DOHH2 (cell line): ENCODE results near the gene RPTOR.

ENCODE experiments used
- H3F3A ChIP-seq: fragments of 200-600 bp; sonication (generic), shearing (Covaris generic); 2 replicates; pipeline ENCODE4 v1.6.0; 2016; ENCODE audit warnings: antibody characterized with exemption, mild to moderate bottlenecking; ENCODE audit not compliant: control insufficient read depth, insufficient read depth
- H3K27ac ChIP-seq: fragments of 200-600 bp; sonication (generic); 2 replicates; pipeline ENCODE4 v1.5.1; 2014; ENCODE audit warnings: low read depth, mild to moderate bottlenecking, low read length, moderate library complexity
- H3K27me3 ChIP-seq: fragments of 200-600 bp; sonication (generic); 2 replicates; pipeline ENCODE4 v1.6.1; 2014; ENCODE audit warnings: mild to moderate bottlenecking, low read length, mixed read lengths; ENCODE audit not compliant: control insufficient read depth
- H3K36me3 ChIP-seq: fragments of 200-600 bp; sonication (generic); 2 replicates; pipeline ENCODE4 v1.6.1; 2014; ENCODE audit warnings: mild to moderate bottlenecking, low read length, moderate library complexity, mixed read lengths; ENCODE audit not compliant: control insufficient read depth
- H3K4me1 ChIP-seq: fragments of 200-600 bp; sonication (generic); 2 replicates; pipeline ENCODE4 v1.6.1; 2014; ENCODE audit warnings: mild to moderate bottlenecking, low read length, mixed read lengths; ENCODE audit not compliant: control insufficient read depth
- H3K4me2 ChIP-seq: fragments of 200-600 bp; sonication (generic); 2 replicates; pipeline ENCODE4 v1.6.0; 2014; ENCODE audit warnings: mild to moderate bottlenecking, low read length, moderate library complexity
- H3K4me3 ChIP-seq: fragments of 200-600 bp; sonication (generic); 2 replicates; pipeline ENCODE4 v1.5.1; 2014; ENCODE audit warnings: mild to moderate bottlenecking, low read length, mixed read lengths
- H3K79me2 ChIP-seq: fragments of 200-600 bp; sonication (generic); 2 replicates; pipeline ENCODE4 v1.6.1; 2014; ENCODE audit warnings: mild to moderate bottlenecking, low read length, mixed read lengths; ENCODE audit not compliant: control insufficient read depth
- H3K9me2 ChIP-seq: fragments of 200-600 bp; sonication (generic); replicated peaks from 2 replicates; pipeline ENCODE4 v1.6.1; 2014; ENCODE audit warnings: mild to moderate bottlenecking, low read length, mixed read lengths; ENCODE audit not compliant: control insufficient read depth
- H3K9me3 ChIP-seq: fragments of 200-600 bp; sonication (generic); 2 replicates; pipeline ENCODE4 v1.6.1; 2014; ENCODE audit warnings: antibody characterized with exemption, low read length, mixed read lengths; ENCODE audit not compliant: control insufficient read depth, insufficient read depth
- H4K20me1 ChIP-seq: fragments of 200-600 bp; sonication (generic); 2 replicates; pipeline ENCODE4 v1.6.0; 2014; ENCODE audit warnings: low read depth, mild to moderate bottlenecking, antibody characterized with exemption, low read length, moderate library complexity; ENCODE audit not compliant: control insufficient read depth, insufficient read depth
- EZH2phosphoT487 ChIP-seq: fragments of 200-600 bp; sonication (generic); IDR thresholded peaks from 2 replicates; pipeline ENCODE4 v1.6.1; 2017; ENCODE audit warnings: borderline replicate concordance, mild to moderate bottlenecking, antibody characterized with exemption, low read length, moderate library complexity, mixed read lengths
- TF ChIP-seq, protein P1 (sequence below): fragments of 200-600 bp; sonication (generic); IDR thresholded peaks from one replicate; pipeline ENCODE4 v1.5.1; 2014; ENCODE audit warnings: antibody characterized with exemption, mild to moderate bottlenecking, low read depth, low read length; ENCODE audit not compliant: poor library complexity, severe bottlenecking

RPTOR gene

DNA sequence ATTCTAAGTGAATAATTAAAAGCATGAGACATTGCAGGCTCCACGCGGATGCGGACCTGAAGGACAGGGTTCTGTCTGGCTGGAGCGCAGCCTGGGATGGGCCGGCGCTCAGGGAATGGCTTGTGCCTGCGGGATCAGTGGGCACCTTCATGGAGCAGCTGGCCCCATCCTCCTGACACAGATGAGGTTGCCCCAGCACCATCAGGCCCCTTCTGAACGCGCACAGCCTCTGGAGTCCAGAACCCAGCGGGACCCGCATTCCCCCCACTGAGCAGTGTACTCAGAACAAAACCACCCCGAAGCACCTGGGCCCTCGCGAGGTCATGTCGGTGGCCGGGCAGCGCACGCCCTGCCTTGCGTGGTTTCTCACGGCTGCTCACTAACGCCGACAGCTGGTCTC is 376.5 kb downstream of the RPTOR start:
- H3K9me3 ChIP-seq = no peaks in the 10 kb centered on the region
- H3K4me1 ChIP-seq = no peaks in the 10 kb centered on the region
- H3K9me2 ChIP-seq = no peaks in the 10 kb centered on the region
- no peaks in the 10 kb centered on the region for H3K27me3 ChIP-seq
- TF ChIP-seq, protein P1, sequence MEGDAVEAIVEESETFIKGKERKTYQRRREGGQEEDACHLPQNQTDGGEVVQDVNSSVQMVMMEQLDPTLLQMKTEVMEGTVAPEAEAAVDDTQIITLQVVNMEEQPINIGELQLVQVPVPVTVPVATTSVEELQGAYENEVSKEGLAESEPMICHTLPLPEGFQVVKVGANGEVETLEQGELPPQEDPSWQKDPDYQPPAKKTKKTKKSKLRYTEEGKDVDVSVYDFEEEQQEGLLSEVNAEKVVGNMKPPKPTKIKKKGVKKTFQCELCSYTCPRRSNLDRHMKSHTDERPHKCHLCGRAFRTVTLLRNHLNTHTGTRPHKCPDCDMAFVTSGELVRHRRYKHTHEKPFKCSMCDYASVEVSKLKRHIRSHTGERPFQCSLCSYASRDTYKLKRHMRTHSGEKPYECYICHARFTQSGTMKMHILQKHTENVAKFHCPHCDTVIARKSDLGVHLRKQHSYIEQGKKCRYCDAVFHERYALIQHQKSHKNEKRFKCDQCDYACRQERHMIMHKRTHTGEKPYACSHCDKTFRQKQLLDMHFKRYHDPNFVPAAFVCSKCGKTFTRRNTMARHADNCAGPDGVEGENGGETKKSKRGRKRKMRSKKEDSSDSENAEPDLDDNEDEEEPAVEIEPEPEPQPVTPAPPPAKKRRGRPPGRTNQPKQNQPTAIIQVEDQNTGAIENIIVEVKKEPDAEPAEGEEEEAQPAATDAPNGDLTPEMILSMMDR = no peak
- no peak for TF ChIP-seq EZH2phosphoT487
- H3K4me2 ChIP-seq = no peak overlapping the region
- H3K79me2 ChIP-seq = no peaks in the 10 kb centered on the region
- no peak overlapping the region for H3K4me3 ChIP-seq
- H4K20me1 ChIP-seq = no peaks in the 10 kb centered on the region
- no peaks in the 10 kb centered on the region; the same call in 1 of the 2 replicates for H3K36me3 ChIP-seq
- no peak overlapping the region for H3K27ac ChIP-seq
- no peaks in the 10 kb centered on the region for H3F3A ChIP-seq

GRCh38 chr17:80921741-80922579 is 377.3 kb downstream of the RPTOR start:
- Histone ChIP-seq H3F3A (no peaks in the 10 kb centered on the region), H3K4me2 (no peak overlapping the region), H3K27me3 (no peaks in the 10 kb centered on the region), H3K9me3 (no peaks in the 10 kb centered on the region), H3K79me2 (no peaks in the 10 kb centered on the region), H3K4me1 (no peaks in the 10 kb centered on the region), H3K4me3 (no peak overlapping the region), H4K20me1 (no peaks in the 10 kb centered on the region), H3K36me3 (no peaks in the 10 kb centered on the region; the same call in 1 of the 2 replicates), H3K9me2 (no peaks in the 10 kb centered on the region), H3K27ac (no peak overlapping the region)
- TF ChIP-seq EZH2phosphoT487 = no peak

DNA sequence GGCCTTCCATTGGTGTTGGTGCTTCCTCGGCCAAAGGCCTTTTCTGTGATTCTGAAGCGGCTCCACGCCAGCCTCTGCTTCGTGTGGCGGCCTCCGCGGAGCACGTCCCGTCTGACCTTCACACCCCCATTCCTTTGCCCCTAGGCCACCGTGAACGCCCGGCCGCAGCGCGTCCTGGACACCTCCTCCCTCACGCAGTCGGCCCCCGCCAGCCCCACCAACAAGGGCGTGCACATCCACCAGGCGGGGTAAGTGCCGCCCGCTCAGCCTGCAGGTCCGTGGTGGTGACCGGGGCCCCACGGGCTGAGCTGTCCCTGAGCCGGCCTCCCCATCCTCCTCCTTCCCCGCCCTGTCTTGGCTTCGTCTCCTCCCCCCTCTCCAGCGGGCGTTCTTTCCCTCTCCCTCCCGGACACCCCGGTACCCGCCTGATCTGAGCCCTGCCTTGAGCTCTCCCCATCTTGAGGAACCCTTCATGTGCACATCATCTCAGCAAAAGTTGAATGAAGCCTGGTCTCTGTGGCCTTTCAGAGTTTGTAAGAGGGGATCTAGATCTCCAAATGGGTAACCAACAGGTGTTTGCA is 378.0 kb downstream of the RPTOR start:
- no peak overlapping the region for H3K27ac ChIP-seq
- no peaks in the 10 kb centered on the region for H3K27me3 ChIP-seq
- TF ChIP-seq, protein P1 = no peak
- TF ChIP-seq EZH2phosphoT487 = no peak
- no peaks in the 10 kb centered on the region for H3K4me1 ChIP-seq
- no peaks in the 10 kb centered on the region for H3F3A ChIP-seq
- no peaks in the 10 kb centered on the region for H3K9me2 ChIP-seq
- no peaks in the 10 kb centered on the region for H3K9me3 ChIP-seq
- H3K4me2 ChIP-seq = no peak overlapping the region
- no peaks in the 10 kb centered on the region for H4K20me1 ChIP-seq
- H3K4me3 ChIP-seq = no peak overlapping the region
- H3K36me3 ChIP-seq = no peaks in the 10 kb centered on the region; the same call in 1 of the 2 replicates
- H3K79me2 ChIP-seq = no peaks in the 10 kb centered on the region
